Liver (tissue), 9 donors: ENCODE measurements around the gene SCNN1A. TPM values are rescaled to one million over a fixed set of nuclear protein-coding genes. Genes with fewer than 3 reads are reported as not detected.

Source experiments
- DNase-seq: peaks from one replicate; pipeline ENCODE4 v3.0.0-alpha.2; 2017; ENCODE audit warnings: low spot score
- H3K27ac ChIP-seq, 2 donors: one replicate each; pipeline ENCODE4 v1.7.0; 2013; ENCODE audit warnings: inconsistent platforms in 2 of 2, low read length in 2 of 2, control low read depth in 1 of 2, low read depth in 1 of 2, mild to moderate bottlenecking in 1 of 2
- H3K27me3 ChIP-seq, 4 donors: one replicate each; pipeline versions ENCODE4 v1.6.1 to v1.7.0; 2013; ENCODE audit warnings: low read length in 3 of 4, inconsistent platforms in 1 of 4, mild to moderate bottlenecking in 1 of 4, moderate library complexity in 1 of 4; ENCODE audit not compliant: control insufficient read depth in 4 of 4, insufficient read depth in 4 of 4
- H3K36me3 ChIP-seq, 4 donors: one replicate each; pipeline versions ENCODE4 v1.6.1 to v1.7.0; 2013; ENCODE audit warnings: low read length in 3 of 4, mild to moderate bottlenecking in 3 of 4, low read depth in 1 of 4, moderate library complexity in 1 of 4; ENCODE audit not compliant: control insufficient read depth in 4 of 4, insufficient read depth in 3 of 4
- H3K4me1 ChIP-seq, 4 donors: one replicate each; pipeline versions ENCODE4 v1.6.1 to v1.7.0; 2013; ENCODE audit warnings: low read length in 3 of 4, mild to moderate bottlenecking in 3 of 4, moderate library complexity in 1 of 4; ENCODE audit not compliant: control insufficient read depth in 4 of 4, insufficient read depth in 4 of 4
- H3K4me3 ChIP-seq, 3 donors: one replicate each; pipeline versions ENCODE4 v1.6.1 to v1.7.0; 2013; ENCODE audit warnings: low read length in 3 of 3, control low read depth in 1 of 3, low read depth in 1 of 3, mild to moderate bottlenecking in 1 of 3
- H3K9ac ChIP-seq, 2 donors: one replicate each; pipeline ENCODE4 v1.7.0; 2013; ENCODE audit warnings: low read length in 2 of 2, mild to moderate bottlenecking in 2 of 2, moderate library complexity in 2 of 2, control low read depth in 1 of 2, low read depth in 1 of 2
- H3K9me3 ChIP-seq, 4 donors: one replicate each; pipeline versions ENCODE4 v1.6.1 to v1.7.0; 2013; ENCODE audit warnings: low read length in 3 of 4; ENCODE audit not compliant: control insufficient read depth in 4 of 4
- ATF3 ChIP-seq: IDR thresholded peaks from 2 replicates; pipeline ENCODE4 v1.6.1; 2016; ENCODE audit warnings: antibody characterized with exemption
- CTCF ChIP-seq: fragments of 150-350 bp; IDR thresholded peaks from 2 replicates; pipeline ENCODE4 v1.5.1; 2017; ENCODE audit warnings: improper control_type of control experiment, low read depth, low read length; ENCODE audit not compliant: missing input control
- EGR1 ChIP-seq, 2 donors: IDR thresholded peaks; 2 replicates each; pipeline ENCODE4 v1.6.1; 2016 to 2018; ENCODE audit warnings: antibody characterized with exemption in 2 of 2, low read depth in 2 of 2
- FOXA1 ChIP-seq: IDR thresholded peaks from 2 replicates; pipeline ENCODE4 v1.6.1; 2016; ENCODE audit warnings: antibody characterized with exemption
- FOXA2 ChIP-seq: IDR thresholded peaks from 2 replicates; pipeline ENCODE4 v1.6.1; 2016; ENCODE audit warnings: antibody characterized with exemption
- GABPA ChIP-seq, 2 donors: IDR thresholded peaks in 1 of 2; conservative IDR thresholded peaks in 1 of 2; 2 replicates each; pipeline ENCODE4 v1.6.1; 2016; ENCODE audit warnings: antibody characterized with exemption in 2 of 2, mild to moderate bottlenecking in 1 of 2, moderate library complexity in 1 of 2
- HNF4A ChIP-seq, 2 donors: conservative IDR thresholded peaks; 2 replicates each; pipeline ENCODE4 v1.6.1; 2016; ENCODE audit warnings: antibody characterized with exemption in 2 of 2, mild to moderate bottlenecking in 2 of 2
- HNF4G ChIP-seq: IDR thresholded peaks from 2 replicates; pipeline ENCODE4 v1.6.1; 2016; ENCODE audit warnings: antibody characterized with exemption
- JUND ChIP-seq, 2 donors: IDR thresholded peaks; 2 replicates each; pipeline ENCODE4 v1.6.1; 2016; ENCODE audit warnings: antibody characterized with exemption in 2 of 2
- MAX ChIP-seq: IDR thresholded peaks from 2 replicates; pipeline ENCODE4 v1.6.1; 2016; ENCODE audit warnings: antibody characterized with exemption
- NR2F2 ChIP-seq: IDR thresholded peaks from 2 replicates; pipeline ENCODE4 v1.6.1; 2016; ENCODE audit warnings: antibody characterized with exemption
- RAD21 ChIP-seq, 2 donors: IDR thresholded peaks; 2 replicates each; pipeline ENCODE4 v1.6.1; 2016; ENCODE audit warnings: antibody characterized with exemption in 2 of 2, mild to moderate bottlenecking in 2 of 2
- REST ChIP-seq: IDR thresholded peaks from 2 replicates; pipeline ENCODE4 v1.6.1; 2016; ENCODE audit warnings: antibody characterized with exemption, mild to moderate bottlenecking
- RXRA ChIP-seq, 2 donors: IDR thresholded peaks; 2 replicates each; pipeline ENCODE4 v1.6.1; 2017 to 2018; ENCODE audit warnings: antibody characterized with exemption in 2 of 2, mild to moderate bottlenecking in 1 of 2
- SP1 ChIP-seq: IDR thresholded peaks from 2 replicates; pipeline ENCODE4 v1.6.1; 2018; ENCODE audit warnings: antibody characterized with exemption, mild to moderate bottlenecking
- YY1 ChIP-seq: IDR thresholded peaks from 2 replicates; pipeline ENCODE4 v1.6.1; 2016; ENCODE audit warnings: antibody characterized with exemption, mild to moderate bottlenecking
- ZBTB33 ChIP-seq: IDR thresholded peaks from 2 replicates; pipeline ENCODE4 v1.6.1; 2016; ENCODE audit warnings: antibody characterized with exemption
- WGBS: extraction: QIAGEN DNeasy Blood & Tissue Kit; methylation state at CpG from one replicate; pipeline ENCODE4 v1.1.7; 2013; 5-methylcytosine and 5-hydroxymethylcytosine counted together
- polyA plus RNA-seq, 2 donors: library from polyadenylated mRNA; stranded (reverse) in 1 of 2; unstranded in 1 of 2; fragments of 200-250 nt in 1 of 2; fragments of >200 nt in 1 of 2; fragmentation: Nextera tagmentation in 1 of 2; extraction: Ambion mirVana in 1 of 2; gene quantifications; one replicate each; pipeline versions ENCODE4 v1.2.1 to v1.2.3, GENCODE V29; 2013 to 2015
- total RNA-seq, 2 donors: library from RNA; depleted of rRNA; stranded (reverse); fragments of >200 nt; gene quantifications; one replicate each; pipeline ENCODE4 v1.2.3, GENCODE V29; 2014
- donor health status: healthy.
- donor health status: healthy.
- donor health status: healthy.
- donor health status: healthy.
- donor health status: healthy.

Gene SCNN1A
- total and polyA plus RNA-seq, 4 donors = 0.47 to 7.7 (median 2.9) TPM

- Histone ChIP-seq H3K4me3 (no peak overlapping the region), H3K36me3 (no peaks in the 10 kb centered on the region), H3K27me3 (no peaks in the 10 kb centered on the region), H3K4me1 (peaks cover 14 to 41% (median 27%) of the 10 kb centered on the region in 4 donors), H3K9me3 (no peaks in the 10 kb centered on the region), H3K9ac (no peak overlapping the region), H3K27ac (peak overlapping the region; percentile 92 to 94)
- TF ChIP-seq FOXA1 (peak; percentile 72), ATF3 (no peak), RXRA (IDR thresholded peaks at IDR 0.05) (peak; percentile 87 to 88), FOXA2 (peak; percentile 54), CTCF (no peak), JUND (IDR thresholded peaks at IDR 0.05) (peak in 1 of 2 donors; percentile 58), GABPA (IDR thresholded peaks at IDR 0.05 in 1 of 2, conservative IDR thresholded peaks at IDR 0.05 in 1 of 2) (no peak), MAX (peak; percentile 92), RAD21 (IDR thresholded peaks at IDR 0.05) (peak; percentile 23 to 53), EGR1 (IDR thresholded peaks at IDR 0.05; ENCODE audit: low read depth in 2 of 2) (peak in 1 of 2 donors; percentile 71), REST (peak; percentile 53), HNF4G (no peak), NR2F2 (peak; percentile 45), SP1 (peak; percentile 82), HNF4A (conservative IDR thresholded peaks at IDR 0.05) (peak; percentile 71 to 77), ZBTB33 (no peak), YY1 (peak; percentile 35)
- DNase-seq = no peak
- WGBS = 40% methylated on average over 14 of the region's 14 CpGs
Observed at GRCh38 chr12:6361834-6362233, 13.5 kb downstream of the SCNN1A start.
